NCI-H2171 treated with DMSO at 0.1 percent for 48 hours (cell line): ENCODE measurements around the gene EHD1.

Experiments used
- DNase-seq: peaks from one replicate; lab custom pipeline; 2025; lab: John Stamatoyannopoulos, UW

Gene EHD1

GRCh38 chr11:64872790-64873488 is 5.5 kb downstream of the EHD1 start:
- DNase-seq, result peak; percentile 13

GRCh38 chr11:64871492-64871891 is 6.9 kb downstream of the EHD1 start:
- DNase-seq, result no peak

DNA sequence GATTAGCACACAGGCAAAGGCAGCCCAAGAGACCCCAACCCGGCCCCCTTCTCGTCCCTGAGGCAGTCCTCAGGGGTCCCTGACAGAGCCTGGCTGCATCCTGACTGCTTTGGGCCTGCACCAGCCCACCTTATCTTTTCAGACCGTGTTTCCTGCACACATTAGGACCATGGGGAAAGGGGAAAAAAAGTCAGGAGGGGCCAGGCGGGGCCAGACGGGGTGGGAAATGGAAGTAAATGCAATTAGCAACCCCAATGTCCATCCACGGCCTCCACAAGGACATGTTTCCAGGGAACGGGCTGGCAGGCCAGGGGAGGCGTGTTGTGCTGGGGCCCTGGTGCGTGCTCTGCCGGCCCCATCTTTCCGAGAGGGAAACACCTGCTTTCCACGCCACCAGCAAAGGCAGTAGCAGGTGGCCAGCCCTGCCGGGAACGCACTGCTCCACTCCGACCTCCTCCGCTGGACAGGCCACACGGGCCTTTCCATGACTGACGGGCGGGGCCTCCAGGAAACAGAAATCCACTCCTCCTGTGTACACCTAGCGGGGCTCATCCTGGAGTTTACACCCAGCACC is 7.4 kb downstream of the EHD1 start:
- no peak for DNase-seq

DNA sequence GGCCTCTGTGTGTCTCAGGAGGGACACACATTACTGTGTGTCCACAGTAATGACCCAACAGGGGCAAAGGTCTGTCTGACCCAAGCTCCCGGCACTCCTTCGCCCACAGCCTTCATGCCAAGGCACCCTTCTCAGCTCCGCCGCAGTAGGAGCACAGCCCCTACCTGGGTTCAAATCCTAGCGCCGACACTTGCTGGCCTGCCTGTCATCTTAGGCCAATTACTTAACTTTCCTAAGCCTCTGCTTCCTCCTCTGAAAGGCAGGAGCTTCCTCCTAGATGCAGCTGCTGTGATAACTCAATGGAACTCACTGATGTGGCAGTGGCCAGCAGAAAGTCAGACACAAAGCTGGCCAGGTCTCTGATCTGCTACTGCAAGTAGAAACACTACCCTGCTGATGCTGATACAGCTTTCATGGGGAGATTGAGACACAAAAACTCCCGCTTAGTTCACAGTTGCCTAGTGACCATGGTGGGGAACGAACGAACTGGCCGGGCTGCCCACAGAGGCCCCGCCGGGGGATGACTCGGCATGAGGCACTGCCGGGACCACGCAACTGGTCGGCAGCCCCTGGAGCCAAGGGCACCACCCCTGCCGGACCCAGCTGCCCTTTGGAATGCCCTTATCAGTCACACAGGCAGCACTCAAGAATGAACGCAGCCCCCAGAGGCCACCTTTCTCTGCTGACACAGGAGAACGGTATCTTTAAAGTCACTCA is 8.1 kb downstream of the EHD1 start:
- no peak for DNase-seq

GRCh38 chr11:64869571-64870175 is 8.7 kb downstream of the EHD1 start:
- DNase-seq, result no peak

DNA sequence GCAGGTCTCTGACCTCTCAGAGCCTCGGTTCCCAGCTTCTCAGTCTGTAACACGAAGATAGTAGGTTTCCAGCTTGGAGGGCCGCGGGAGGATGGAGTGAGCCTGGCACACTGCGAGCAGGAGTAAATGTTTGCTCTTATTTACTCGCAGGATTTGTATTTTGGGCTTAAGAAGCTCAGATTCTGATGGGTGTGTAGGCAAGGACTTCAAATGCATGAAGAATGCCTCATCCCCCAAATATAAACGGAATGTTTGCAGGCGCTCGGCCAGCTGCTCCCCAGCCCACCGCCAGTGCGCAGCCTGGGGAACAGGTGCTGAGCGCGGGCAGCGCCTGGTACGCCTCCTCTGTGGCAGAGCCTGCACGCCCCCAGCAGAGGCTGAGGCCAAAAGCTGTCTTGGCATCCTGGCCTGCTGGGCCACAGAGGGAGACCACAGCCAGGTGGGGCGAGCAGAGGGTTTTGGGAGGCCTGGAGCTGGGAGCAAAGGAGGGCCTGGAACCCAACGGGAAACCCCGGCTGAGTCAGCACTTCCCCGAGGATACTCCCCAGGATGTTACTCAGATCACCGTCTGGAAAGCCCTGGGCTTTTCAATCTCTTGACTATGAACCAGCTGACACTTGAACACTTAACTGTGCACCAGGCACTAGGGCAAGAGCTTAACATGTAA is 9.4 kb downstream of the EHD1 start:
- DNase-seq, result no peak

DNA sequence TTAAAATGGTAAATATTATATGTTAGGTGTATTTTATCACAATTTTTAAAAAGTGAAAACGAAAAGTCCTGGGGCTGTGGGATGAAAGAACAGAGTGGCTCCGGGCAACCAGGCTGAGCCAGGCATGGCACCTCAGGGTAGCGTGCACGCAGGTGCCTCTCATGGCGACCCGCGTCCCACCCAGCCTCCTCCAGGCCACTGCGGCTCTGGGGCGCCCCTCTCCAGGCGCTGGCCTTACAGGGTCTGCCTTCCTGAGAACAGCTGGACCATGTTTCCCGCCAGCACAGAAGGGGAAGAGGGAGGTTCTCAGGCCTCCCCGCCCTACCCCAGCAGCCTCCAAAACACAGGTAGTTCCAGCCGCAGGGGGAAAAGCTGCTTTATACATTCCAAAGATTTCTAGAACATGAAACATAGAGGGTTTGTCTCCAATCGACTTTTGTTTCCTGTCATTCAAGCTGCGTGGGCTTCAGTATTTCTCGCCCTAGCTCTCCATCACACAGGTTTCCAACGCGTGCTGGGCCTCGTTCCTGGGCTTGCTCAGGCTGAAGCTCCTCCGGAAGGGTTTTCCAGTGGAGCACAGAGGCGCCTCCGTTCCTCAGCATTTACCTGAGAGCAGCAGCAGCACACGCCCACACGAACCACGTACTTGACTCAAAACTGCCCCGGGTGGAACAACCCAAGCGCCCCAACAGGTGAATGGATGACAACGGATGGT is 10.5 kb downstream of the EHD1 start:
- DNase-seq, result no peak

- DNase-seq, result no peak
These were observed 12.3 kb downstream of the EHD1 start for GRCh38 chr11:64866173-64866491.

- no peak for DNase-seq
These were observed 12.9 kb downstream of the EHD1 start for GRCh38 chr11:64865286-64866172.

DNA sequence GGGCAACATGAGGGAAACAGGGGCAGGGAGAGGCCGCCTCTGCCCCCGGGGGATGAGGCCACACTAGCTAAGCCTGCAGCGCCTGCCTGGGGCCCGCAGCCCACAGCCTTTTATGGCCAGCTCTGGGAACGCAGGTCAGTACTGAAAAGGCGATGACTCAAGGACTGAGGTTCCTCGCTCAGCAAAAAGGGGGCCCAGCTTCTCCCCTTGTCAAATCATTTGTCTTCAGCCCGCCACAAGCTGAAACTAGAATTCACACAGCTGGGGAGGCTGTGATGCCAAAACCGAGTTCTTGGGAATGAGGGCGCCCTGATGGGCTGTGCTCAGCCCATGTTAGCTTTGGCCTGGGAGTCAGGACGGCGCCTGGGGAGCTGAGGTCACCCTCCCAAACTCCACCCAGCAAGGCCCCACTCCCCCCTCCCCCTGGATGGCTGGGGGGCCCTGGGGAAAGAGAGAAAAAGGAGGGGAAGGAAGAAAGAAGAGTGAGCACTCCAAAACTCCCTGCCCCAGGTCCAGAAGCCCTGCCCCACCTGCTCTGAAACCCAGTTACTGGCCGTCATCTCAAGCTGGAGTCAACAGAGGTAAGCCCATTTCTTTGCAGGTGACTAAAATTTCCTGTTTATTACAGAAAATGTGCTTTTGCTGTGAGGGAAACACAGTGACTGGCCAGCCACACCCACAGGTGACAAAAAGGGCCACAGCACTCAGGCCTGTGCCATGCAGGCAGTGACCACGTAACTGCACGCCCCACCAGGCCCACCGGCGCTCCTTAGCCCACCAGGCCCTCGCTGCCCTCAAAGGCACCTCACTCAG is 13.7 kb downstream of the EHD1 start:
- no peak for DNase-seq

DNA sequence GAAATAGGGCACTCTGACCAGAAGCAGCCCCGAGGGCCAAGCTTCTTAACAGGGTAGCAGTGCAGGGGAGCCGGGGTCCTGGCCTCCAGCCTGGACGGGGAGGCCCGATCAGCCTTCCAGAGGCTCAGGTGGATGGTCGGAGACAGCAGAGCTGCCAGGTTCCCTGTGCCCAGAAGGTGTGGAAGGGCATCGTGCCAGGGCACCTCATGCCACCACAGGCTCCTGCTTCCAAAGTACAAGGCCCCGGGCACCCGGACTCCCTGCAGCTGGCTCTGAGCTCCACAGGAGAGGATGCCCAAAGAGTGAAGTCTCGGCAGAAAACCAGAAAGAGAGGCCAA is 14.3 kb downstream of the EHD1 start:
- DNase-seq, result no peak

GRCh38 chr11:64863391-64864060 is 14.9 kb downstream of the EHD1 start:
- no peak for DNase-seq

DNA sequence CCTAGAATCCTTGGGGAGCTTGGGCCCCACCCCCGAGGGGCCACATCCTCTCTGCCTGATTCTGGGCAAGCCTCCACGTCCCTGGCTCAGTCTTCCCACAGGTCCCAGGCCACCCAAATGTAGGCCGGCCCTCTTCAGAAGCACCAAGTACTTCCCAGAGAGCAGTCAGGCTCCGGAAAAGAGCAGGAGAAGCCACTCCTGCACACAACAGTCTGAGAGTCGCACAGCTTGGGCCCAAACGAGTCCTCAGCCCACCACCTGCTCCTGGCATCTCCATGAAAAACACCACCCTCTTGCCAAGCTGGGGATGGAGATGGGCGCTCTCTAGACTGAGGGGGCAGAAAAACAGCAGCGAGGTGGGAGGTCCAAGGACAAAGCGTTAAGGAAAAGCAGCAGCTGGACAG is 15.4 kb downstream of the EHD1 start:
- no peak for DNase-seq

DNA sequence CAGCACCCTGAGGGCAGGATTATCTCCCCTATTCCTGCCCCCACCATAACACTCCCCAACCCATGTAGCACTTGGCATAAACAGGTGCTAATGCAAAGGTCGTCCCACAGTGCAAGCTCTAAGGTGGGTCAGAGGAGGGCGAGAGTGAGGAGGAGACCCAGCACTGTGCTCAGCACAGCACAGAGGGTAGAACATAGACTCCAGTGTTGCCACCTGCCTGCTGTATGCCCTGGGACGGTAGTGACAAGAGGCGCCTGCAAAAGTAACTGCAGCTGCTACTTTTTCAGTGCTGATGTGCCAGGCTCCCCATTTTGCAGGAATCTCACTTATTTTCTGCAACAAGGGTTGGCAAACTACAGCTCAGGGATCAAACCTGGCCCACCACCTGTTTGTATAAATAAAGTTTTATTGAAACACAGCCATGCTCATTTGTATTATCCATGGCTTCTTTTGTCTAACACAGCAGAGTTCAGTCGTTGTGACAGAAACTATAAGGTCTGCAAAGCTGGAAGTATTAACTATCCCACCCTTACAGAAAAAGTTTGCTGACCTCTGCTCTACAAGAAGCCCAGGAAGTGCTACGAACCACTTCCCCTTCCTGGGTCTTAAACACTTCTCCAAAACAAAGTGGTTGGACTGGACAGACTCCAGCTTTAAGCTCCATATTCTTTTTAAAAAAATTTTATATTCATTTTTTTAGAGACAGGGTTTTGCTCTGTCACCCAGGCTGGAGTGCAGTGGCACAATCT is 17.0 kb downstream of the EHD1 start:
- DNase-seq, result no peak

DNA sequence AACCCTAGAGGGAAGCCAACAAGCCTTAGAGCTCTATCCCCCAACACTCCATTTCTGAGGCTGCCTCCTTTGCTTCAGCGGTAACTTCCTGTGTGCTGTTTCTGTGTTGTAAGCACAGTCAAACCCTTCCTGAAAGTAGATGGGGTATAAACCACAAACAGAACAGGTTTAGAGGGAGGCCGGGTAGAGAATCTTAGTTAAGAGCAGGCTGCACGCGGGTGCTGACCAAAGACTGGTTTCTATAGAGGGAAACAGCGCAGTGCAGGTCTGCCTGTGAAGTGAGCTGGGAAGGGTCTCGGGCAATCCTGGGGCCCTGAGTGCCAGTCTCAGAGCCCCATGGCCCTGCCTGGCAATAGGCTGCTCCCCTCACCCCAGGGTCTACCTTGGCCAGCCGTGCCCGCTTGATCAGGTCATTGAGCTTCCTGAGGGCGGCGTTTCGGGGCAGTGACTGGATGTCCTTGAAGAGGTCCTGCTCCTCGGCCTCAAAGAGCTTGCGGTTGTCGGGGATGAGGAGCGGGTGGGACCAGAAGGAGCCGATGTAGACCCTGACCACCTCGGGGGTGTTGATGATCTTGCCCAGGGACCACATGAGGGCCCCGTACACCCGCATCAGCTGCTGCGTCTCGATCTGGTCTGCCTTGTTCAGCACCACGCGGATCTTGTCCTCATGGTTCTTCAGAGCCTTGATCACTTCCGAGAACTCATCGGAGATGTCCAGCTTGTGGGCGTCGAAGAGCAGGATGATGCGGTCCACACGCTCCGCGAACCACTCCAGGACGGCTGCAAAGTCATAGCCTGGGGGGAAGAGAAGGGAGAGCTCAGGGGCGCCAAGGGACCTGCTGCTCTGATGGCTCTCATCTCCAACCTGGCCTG is 18.6 kb downstream of the EHD1 start:
- DNase-seq, result no peak

GRCh38 chr11:64858467-64859263 is 19.8 kb downstream of the EHD1 start:
- DNase-seq, result no peak

DNA sequence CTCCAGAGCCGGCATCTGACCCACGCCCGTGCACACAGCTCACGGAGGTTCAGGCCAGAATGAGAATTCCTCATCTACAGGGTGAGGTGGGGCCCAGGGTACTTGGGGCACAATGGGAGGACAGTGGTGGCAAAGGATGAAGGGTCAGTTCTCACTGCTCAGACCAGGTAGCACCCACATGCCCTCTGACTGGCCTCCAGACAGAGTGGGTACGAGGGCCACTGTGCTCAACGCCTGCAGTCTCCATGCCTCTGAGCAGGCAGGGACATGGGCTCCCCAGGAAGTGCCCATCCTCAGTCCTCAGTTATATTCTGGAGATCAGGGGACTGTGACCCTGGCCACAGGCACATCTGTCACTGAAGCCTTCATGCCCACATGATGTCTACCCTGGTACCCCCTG is 20.9 kb downstream of the EHD1 start:
- DNase-seq, result no peak
